ENCODE data around the gene FITM1.

Gene FITM1

DNA sequence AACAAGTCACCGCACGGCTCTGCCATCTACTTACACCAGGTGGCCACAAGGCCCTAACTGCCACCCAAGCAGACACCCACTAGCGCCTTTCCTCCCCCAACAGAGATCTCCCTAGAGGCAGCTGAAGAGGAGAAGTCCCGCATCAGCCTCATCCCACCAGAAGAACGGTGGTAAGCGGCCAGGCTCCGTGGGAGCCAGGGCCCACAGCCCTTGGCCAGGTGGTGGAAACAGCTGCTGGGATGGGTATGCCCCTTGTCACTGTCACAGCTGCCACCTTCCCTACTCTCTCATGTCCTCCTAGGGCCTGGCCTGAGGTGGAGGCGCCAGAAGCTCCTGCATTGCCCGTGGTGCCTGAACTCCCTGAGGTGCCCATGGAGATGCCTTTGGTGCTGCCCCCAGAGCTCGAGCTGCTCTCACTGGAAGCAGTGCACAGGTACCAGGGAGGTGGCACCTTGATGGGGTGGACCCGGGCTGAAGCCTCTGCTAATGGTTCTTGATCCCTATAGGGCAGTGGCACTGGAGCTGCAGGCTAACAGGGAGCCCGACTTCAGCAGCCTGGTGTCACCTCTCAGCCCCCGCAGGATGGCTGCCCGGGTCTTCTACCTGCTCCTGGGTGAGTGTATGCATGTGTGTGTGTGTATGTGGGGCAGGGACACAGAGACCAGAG lies 49.0 kb downstream of the FITM1 start:
- TF ChIP-seq, protein P1, sequence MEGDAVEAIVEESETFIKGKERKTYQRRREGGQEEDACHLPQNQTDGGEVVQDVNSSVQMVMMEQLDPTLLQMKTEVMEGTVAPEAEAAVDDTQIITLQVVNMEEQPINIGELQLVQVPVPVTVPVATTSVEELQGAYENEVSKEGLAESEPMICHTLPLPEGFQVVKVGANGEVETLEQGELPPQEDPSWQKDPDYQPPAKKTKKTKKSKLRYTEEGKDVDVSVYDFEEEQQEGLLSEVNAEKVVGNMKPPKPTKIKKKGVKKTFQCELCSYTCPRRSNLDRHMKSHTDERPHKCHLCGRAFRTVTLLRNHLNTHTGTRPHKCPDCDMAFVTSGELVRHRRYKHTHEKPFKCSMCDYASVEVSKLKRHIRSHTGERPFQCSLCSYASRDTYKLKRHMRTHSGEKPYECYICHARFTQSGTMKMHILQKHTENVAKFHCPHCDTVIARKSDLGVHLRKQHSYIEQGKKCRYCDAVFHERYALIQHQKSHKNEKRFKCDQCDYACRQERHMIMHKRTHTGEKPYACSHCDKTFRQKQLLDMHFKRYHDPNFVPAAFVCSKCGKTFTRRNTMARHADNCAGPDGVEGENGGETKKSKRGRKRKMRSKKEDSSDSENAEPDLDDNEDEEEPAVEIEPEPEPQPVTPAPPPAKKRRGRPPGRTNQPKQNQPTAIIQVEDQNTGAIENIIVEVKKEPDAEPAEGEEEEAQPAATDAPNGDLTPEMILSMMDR (conservative IDR thresholded peaks at IDR 0.05; ENCODE audit: low read depth, low read length) = no peak
- no peak for DNase-seq (ENCODE audit: low read depth)
- no peak overlapping the region for H3K4me3 ChIP-seq (ENCODE audit: low read length)

DNA sequence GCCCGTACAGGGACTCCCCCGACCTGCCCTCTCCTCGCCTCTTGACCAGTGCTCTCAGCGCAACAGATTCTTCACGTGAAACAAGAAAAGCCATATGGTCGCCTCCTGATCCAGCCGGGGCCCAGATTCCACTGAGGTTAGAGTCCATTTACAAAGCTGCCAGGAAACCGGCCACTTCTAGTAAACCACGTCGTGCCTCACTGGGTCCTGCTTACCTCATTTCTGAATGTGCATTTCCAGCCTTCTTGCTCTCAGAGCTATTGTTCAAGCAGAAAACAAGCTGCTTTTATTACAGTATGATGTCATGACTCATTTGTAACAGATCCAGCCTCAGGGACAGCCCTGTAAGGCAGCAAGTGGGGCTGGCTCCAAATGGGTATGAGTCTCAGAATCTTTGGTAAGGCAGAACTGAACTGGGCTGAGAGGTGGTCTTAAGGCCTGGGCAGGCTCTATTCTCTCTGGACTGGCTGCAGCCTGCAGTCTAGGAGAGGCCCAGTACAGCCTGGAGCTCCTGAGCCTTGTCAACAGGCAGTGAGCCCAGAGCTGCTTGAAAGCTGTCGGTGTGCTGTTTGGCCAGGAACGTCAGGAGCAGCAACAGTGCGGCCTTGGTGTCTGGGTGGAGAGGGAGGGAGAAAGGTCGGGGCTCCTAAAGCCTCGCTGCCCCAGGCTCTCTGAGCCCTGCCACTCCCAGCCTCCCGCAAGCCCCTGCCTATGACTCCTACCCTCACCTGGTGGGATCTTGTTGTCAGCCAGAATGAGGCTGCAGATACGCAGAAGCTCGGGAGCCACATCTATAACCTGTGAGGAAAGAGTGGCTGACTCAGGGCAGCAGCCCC lies 49.7 kb downstream of the FITM1 start:
- TF ChIP-seq, protein P1 (conservative IDR thresholded peaks at IDR 0.05; ENCODE audit: low read depth, low read length) = no peak
- DNase-seq (ENCODE audit: low read depth) = no peak
- H3K4me3 ChIP-seq (ENCODE audit: low read length) = no peak overlapping the region

DNA sequence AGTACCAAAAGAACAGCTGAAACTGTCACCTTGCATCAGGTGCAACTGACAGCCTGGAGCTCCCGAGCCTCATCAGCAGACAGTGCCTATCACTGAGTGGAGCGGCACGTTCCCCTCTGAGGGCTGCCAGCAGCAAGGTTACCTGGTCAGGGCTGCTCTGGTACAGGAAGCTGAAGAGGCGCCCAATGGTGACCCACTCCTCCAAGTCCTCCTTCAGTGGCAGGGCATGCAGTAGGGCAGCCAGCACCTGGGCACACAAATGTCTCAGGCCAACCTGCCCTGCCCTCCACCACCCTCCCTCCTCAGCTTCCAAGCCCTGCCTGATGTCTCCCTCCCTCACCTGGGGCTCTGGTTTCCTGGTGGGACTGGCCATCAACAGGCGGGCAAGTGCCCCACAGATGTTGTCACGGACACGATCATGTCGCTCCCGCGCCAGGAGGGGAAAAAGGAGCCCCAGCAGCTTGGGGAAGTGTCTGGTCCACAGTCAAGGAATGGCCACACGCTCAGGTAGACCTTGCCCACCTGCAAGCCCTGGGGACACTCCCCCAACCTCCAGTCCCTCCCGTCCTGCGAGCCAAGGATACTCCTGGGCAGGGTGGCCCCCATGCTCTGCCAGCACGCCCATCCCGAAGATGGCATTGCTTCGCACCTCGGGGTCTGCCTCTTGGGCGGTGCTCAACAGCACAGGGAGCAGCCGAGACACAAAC lies 51.1 kb downstream of the FITM1 start:
- no peak overlapping the region for H3K4me3 ChIP-seq (ENCODE audit: low read length)
- TF ChIP-seq, protein P1 (conservative IDR thresholded peaks at IDR 0.05; ENCODE audit: low read depth, low read length) = no peak
- DNase-seq (ENCODE audit: low read depth) = no peak
